Hepatocyte (in vitro differentiated cells): ENCODE results near the gene ATP9A. TPM values are rescaled to one million over a fixed set of nuclear protein-coding genes. Genes with fewer than 3 reads are reported as not detected.

Source experiments
- DNase-seq: peaks from one replicate; pipeline ENCODE4 v3.0.0-alpha.2; 2016; ENCODE audit warnings: low spot score
- H2AFZ ChIP-seq: fragments of 200-600 bp; sonication (generic); 2 replicates; pipeline ENCODE4 v1.6.0; 2016; ENCODE audit warnings: antibody characterized with exemption, mild to moderate bottlenecking
- H3K27ac ChIP-seq: fragments of 200-600 bp; sonication (generic); 2 replicates; pipeline ENCODE4 v1.5.1; 2016; ENCODE audit warnings: mild to moderate bottlenecking
- H3K27me3 ChIP-seq: fragments of 200-600 bp; sonication (generic); 2 replicates; pipeline ENCODE4 v1.6.1; 2016
- H3K36me3 ChIP-seq: fragments of 200-600 bp; sonication (generic); replicated peaks from 2 replicates; pipeline ENCODE4 v1.5.1; 2016; ENCODE audit warnings: low read depth; ENCODE audit not compliant: insufficient read depth
- H3K4me1 ChIP-seq: fragments of 200-600 bp; sonication (generic); 2 replicates; pipeline ENCODE4 v1.5.1; 2016; ENCODE audit warnings: mild to moderate bottlenecking, moderate library complexity; ENCODE audit not compliant: insufficient read depth
- H3K4me2 ChIP-seq: fragments of 200-600 bp; sonication (generic); 2 replicates; pipeline ENCODE4 v1.6.0; 2016
- H3K4me3 ChIP-seq: fragments of 200-600 bp; sonication (generic); 2 replicates; pipeline ENCODE4 v1.5.1; 2016; ENCODE audit warnings: mild to moderate bottlenecking
- H3K79me2 ChIP-seq: fragments of 200-600 bp; sonication (generic); 2 replicates; pipeline ENCODE4 v1.6.0; 2017; ENCODE audit warnings: mild to moderate bottlenecking
- H3K9me2 ChIP-seq: fragments of 200-600 bp; sonication (generic); replicated peaks from 2 replicates; pipeline ENCODE4 v1.6.0; 2017; ENCODE audit warnings: mild to moderate bottlenecking; ENCODE audit not compliant: insufficient read depth
- H3K9me3 ChIP-seq: fragments of 200-600 bp; sonication (generic); 2 replicates; pipeline ENCODE4 v1.5.1; 2016; ENCODE audit warnings: low read depth, mild to moderate bottlenecking
- H4K20me1 ChIP-seq: fragments of 200-600 bp; sonication (generic); 2 replicates; pipeline ENCODE4 v1.6.0; 2016; ENCODE audit warnings: mild to moderate bottlenecking; ENCODE audit not compliant: insufficient read depth, poor library complexity, severe bottlenecking
- EZH2 ChIP-seq: fragments of 200-600 bp; sonication (generic); IDR thresholded peaks from 2 replicates; pipeline ENCODE4 v1.6.1; 2016; ENCODE audit warnings: antibody characterized with exemption, mild to moderate bottlenecking, borderline replicate concordance
- EZH2phosphoT487 ChIP-seq: fragments of 200-600 bp; sonication (generic); IDR thresholded peaks from one replicate; pipeline ENCODE4 v1.6.1; 2018; ENCODE audit warnings: antibody characterized with exemption, mild to moderate bottlenecking, low read depth, moderate library complexity; ENCODE audit not compliant: unreplicated experiment, severe bottlenecking
- WGBS: methylation state at CpG from one replicate; pipeline ENCODE4 v1.1.6; 2016; ENCODE audit warnings: low lambda C conversion rate; ENCODE audit errors: missing lambda C conversion rate; 5-methylcytosine and 5-hydroxymethylcytosine counted together
- polyA plus RNA-seq: library from polyadenylated mRNA; unstranded; fragments of >200 nt; fragmentation: Nextera tagmentation; extraction: Ambion mirVana; gene quantifications from 2 replicates; pipeline ENCODE4 v1.2.1, GENCODE V29; 2016
- total RNA-seq: library from RNA; depleted of rRNA; stranded (reverse); fragments of >200 nt; gene quantifications from 2 replicates; pipeline ENCODE4 v1.2.3, GENCODE V29; 2014
- TF ChIP-seq, protein P1 (sequence below): fragments of 200-600 bp; sonication (generic); IDR thresholded peaks from 2 replicates; pipeline ENCODE4 v1.5.1; 2016; ENCODE audit warnings: antibody characterized with exemption, mild to moderate bottlenecking; ENCODE audit not compliant: poor library complexity

The ATP9A gene
- total and polyA plus RNA-seq, 2 experiments from 2014 or later: 12.1 to 28.1 TPM

DNA sequence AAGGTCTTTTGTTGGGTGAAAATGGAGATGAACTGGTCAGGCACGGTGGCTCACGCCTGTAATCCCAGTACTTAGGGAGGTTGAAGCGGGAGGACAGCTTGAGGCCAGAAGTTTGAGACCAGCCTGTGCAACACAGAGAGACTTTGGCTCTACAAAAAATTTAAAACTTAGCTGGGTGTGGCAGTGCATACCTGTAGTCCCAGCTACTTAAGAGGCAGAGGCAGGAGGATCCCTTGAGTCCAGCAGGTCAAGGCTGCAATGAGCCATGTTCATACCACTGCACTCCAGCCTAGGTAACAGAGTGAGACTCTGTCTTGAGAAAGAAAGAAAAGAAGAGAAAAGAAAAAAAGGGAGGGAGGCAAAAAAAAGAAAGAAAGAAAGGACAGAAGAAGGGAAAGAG, 134.8 kb downstream of the ATP9A start:
- Histone ChIP-seq H3K9me2 (no peaks in the 10 kb centered on the region), H4K20me1 (no peaks in the 10 kb centered on the region), H3K4me2 (no peak overlapping the region), H2AFZ (no peak overlapping the region), H3K79me2 (no peaks in the 10 kb centered on the region), H3K27ac (no peak overlapping the region), H3K36me3 (no peaks in the 10 kb centered on the region), H3K9me3 (no peaks in the 10 kb centered on the region), H3K4me1 (peaks cover 9% of the 10 kb centered on the region), H3K4me3 (no peak overlapping the region), H3K27me3 (no peaks in the 10 kb centered on the region)
- no peak for DNase-seq
- WGBS: 91% methylated on average over 3 of the region's 3 CpGs
- TF ChIP-seq, protein P1, sequence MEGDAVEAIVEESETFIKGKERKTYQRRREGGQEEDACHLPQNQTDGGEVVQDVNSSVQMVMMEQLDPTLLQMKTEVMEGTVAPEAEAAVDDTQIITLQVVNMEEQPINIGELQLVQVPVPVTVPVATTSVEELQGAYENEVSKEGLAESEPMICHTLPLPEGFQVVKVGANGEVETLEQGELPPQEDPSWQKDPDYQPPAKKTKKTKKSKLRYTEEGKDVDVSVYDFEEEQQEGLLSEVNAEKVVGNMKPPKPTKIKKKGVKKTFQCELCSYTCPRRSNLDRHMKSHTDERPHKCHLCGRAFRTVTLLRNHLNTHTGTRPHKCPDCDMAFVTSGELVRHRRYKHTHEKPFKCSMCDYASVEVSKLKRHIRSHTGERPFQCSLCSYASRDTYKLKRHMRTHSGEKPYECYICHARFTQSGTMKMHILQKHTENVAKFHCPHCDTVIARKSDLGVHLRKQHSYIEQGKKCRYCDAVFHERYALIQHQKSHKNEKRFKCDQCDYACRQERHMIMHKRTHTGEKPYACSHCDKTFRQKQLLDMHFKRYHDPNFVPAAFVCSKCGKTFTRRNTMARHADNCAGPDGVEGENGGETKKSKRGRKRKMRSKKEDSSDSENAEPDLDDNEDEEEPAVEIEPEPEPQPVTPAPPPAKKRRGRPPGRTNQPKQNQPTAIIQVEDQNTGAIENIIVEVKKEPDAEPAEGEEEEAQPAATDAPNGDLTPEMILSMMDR: no peak
- TF ChIP-seq EZH2phosphoT487: no peak
- no peak for TF ChIP-seq EZH2

DNA sequence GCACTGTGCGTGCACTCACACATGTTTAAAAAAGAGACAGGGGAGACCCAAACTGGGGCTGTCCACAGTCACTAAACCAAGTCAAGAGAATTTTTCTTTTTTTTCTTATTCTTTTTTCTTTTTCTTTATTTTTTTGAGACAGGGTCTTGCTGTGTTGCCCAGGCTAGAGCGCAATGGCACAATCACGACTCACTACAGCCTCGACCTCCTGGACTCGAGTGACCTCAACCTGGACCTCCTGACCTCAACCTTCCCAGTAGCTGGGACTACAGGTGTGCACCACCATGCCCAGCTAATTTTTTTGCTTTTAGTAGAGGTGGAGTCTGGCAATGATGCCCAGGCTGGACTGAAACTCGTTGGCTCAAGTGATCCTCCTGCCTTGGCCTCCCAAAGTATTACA, 136.2 kb downstream of the ATP9A start:
- Histone ChIP-seq H3K79me2 (no peaks in the 10 kb centered on the region), H4K20me1 (no peaks in the 10 kb centered on the region), H3K9me3 (no peaks in the 10 kb centered on the region), H3K4me3 (no peak overlapping the region), H3K4me2 (peak overlapping the region; percentile 23), H3K27ac (peak overlapping the region; percentile 70), H2AFZ (no peak overlapping the region), H3K4me1 (peaks cover 9% of the 10 kb centered on the region), H3K9me2 (no peaks in the 10 kb centered on the region), H3K36me3 (no peaks in the 10 kb centered on the region), H3K27me3 (no peaks in the 10 kb centered on the region)
- no peak for TF ChIP-seq EZH2
- no peak for TF ChIP-seq EZH2phosphoT487
- TF ChIP-seq, protein P1: no peak
- no peak for DNase-seq
- 95% methylated on average over 6 of the region's 6 CpGs for WGBS

DNA sequence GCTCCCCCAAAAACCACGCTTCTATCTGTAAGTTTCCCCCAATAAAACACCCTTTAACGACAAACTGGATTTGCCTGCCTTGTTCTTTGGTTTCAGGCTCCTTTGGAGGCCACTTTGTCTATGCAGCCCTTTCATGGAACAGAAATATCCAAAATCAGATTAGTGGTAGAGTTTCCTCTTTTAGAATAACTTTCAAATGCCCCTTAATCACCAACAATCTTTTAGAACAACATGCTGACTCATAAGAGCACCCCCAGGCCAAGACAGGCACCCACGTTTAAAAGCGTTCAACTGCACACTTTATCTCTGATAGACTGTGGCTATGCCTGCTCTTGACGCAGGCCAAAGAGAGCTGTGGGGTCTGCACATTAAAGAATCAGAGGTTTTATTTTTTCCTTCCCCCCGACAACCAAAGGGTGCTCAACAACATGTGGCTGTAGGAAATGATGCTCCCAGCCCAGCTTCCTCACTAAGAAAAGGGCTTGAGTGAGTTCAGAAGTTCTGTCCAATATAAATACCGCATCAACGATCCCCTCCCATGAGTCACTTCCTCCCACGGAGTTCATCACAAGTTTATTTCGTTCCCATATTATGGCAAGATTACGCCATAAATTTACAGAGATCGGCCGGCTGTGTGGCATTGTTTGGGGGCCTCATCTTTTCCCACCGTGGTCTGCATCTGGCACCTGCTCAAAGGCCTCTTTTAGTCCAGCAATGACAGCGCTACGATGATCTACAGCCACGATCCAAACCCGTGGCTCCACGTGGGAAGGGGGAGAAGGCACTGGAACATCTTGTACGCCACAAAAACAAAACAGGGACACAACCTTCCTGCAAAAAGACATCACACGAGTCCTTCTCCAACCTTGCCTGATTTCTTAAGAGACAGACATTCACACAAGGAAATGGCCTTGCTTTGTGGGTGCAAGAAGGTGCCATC, 136.9 kb downstream of the ATP9A start:
- no peak overlapping the region for H2AFZ ChIP-seq
- no peaks in the 10 kb centered on the region for H3K9me2 ChIP-seq
- H3K27me3 ChIP-seq: no peaks in the 10 kb centered on the region
- peaks cover 9% of the 10 kb centered on the region for H3K4me1 ChIP-seq
- peak overlapping the region; percentile 23 for H3K4me2 ChIP-seq
- no peaks in the 10 kb centered on the region for H3K36me3 ChIP-seq
- peak overlapping the region; percentile 76 for H3K27ac ChIP-seq
- H3K9me3 ChIP-seq: no peaks in the 10 kb centered on the region
- no peaks in the 10 kb centered on the region for H3K79me2 ChIP-seq
- DNase-seq: peak; percentile 59
- 70% methylated on average over 21 of the region's 21 CpGs for WGBS
- no peaks in the 10 kb centered on the region for H4K20me1 ChIP-seq
- TF ChIP-seq EZH2: no peak
- TF ChIP-seq EZH2phosphoT487: no peak
- TF ChIP-seq, protein P1: no peak
- no peak overlapping the region for H3K4me3 ChIP-seq
